GM12878 (cell line): Measurements from ENCODE around the gene MB. TPM values are rescaled to one million over a fixed set of nuclear protein-coding genes. Genes with fewer than 3 reads are reported as not detected.

Experiments
- ATAC-seq: fragments of 200-7000 bp; cut with Tn5 transposase; 3 replicates; pipeline ENCODE4 v1.9.1; 2020; ENCODE audit warnings: mild to moderate bottlenecking, moderate library complexity
- BruUV-seq: library from RNA; stranded (reverse); fragments of 400-500 nt; replicated peaks from 2 replicates; lab custom pipeline; 2021; lab: Mats Ljungman, UMichigan
- CTCF ChIA-PET: fragments of 300-600 bp; sonication (Branson Sonifier 250); formaldehyde crosslinking; extraction: SDS; loops from one replicate; lab custom pipeline; 2021; ENCODE audit warnings: inconsistent platforms; lab: Yijun Ruan, JAX
- POLR2A ChIA-PET: fragments of 350-600 bp; formaldehyde crosslinking; extraction: SDS; loops from one replicate; lab custom pipeline; 2021; ENCODE audit warnings: inconsistent platforms; lab: Charles Lee
- RAD21 ChIA-PET: fragments of 300-600 bp; sonication (Branson Sonifier 250); formaldehyde crosslinking; loops from one replicate; lab custom pipeline; 2023; ENCODE audit warnings: antibody characterized with exemption; ENCODE audit not compliant: unreplicated experiment; lab: Charles Lee
- SMC1A ChIA-PET: fragments of 300-600 bp; sonication (Branson Sonifier 250); formaldehyde crosslinking; loops from one replicate; lab custom pipeline; 2023; ENCODE audit not compliant: unreplicated experiment, uncharacterized antibody; lab: Charles Lee
- DNase-seq: peaks from one replicate; pipeline ENCODE4 v3.0.0-alpha.2; 2011; ENCODE audit warnings: low read depth, low spot score
- FAIRE-seq: peaks from 3 replicates; lab custom pipeline; 2011; peaks lifted over from hg19 to GRCh38; lab: Jason Lieb, UNC
- H2AFZ ChIP-seq: 2 replicates; pipeline ENCODE4 v1.6.0; 2011; ENCODE audit warnings: low read depth, low read length, control low read depth; ENCODE audit not compliant: control insufficient read depth
- H3K27ac ChIP-seq: 2 replicates; pipeline ENCODE4 v1.5.1; 2011; ENCODE audit warnings: control low read depth; ENCODE audit not compliant: control insufficient read depth, insufficient read depth
- H3K27me3 ChIP-seq, 2 experiments: replicated peaks in 1 of 2; 2 replicates each; pipeline versions ENCODE4 v1.6.0 to v1.6.1; 2011; ENCODE audit warnings: low read length in 1 of 2; ENCODE audit not compliant: control insufficient read depth in 2 of 2, insufficient read depth in 2 of 2
- H3K36me3 ChIP-seq, 2 experiments: 2 replicates each; pipeline ENCODE4 v1.5.1; 2011; ENCODE audit warnings: low read length in 1 of 2; ENCODE audit not compliant: control insufficient read depth in 2 of 2, insufficient read depth in 2 of 2
- H3K4me1 ChIP-seq: 2 replicates; pipeline ENCODE4 v1.6.1; 2011; ENCODE audit warnings: mild to moderate bottlenecking, low read length, moderate library complexity, mixed read lengths; ENCODE audit not compliant: control insufficient read depth, insufficient read depth
- H3K4me2 ChIP-seq: 2 replicates; pipeline ENCODE4 v1.6.0; 2011; ENCODE audit warnings: control low read depth; ENCODE audit not compliant: control insufficient read depth, insufficient read depth
- H3K4me3 ChIP-seq: fragments of 200-600 bp; sonication (generic); 2 replicates; pipeline ENCODE4 v1.5.1; 2016
- H3K79me2 ChIP-seq: 2 replicates; pipeline ENCODE4 v1.6.0; 2011; ENCODE audit warnings: low read length; ENCODE audit not compliant: control insufficient read depth, insufficient read depth
- H3K9ac ChIP-seq: 2 replicates; pipeline ENCODE4 v1.8.0; 2011; ENCODE audit warnings: low read length, control low read depth, mixed read lengths; ENCODE audit not compliant: control insufficient read depth, insufficient read depth
- H3K9me3 ChIP-seq: replicated peaks from 3 replicates; pipeline ENCODE4 v1.5.1; 2011; ENCODE audit warnings: mild to moderate bottlenecking, low read length; ENCODE audit not compliant: control insufficient read depth, insufficient read depth
- H4K20me1 ChIP-seq: 2 replicates; pipeline ENCODE4 v1.6.0; 2011; ENCODE audit not compliant: control insufficient read depth, insufficient read depth
- BRCA1 ChIP-seq: IDR thresholded peaks from 2 replicates; pipeline ENCODE4 v1.6.1; 2011; ENCODE audit warnings: low read depth, low read length, improper control_type of control experiment
- HCFC1 ChIP-seq: fragments of 150-350 bp; IDR thresholded peaks from 2 replicates; pipeline ENCODE4 v1.6.1; 2014; ENCODE audit warnings: low read length
- HDAC2 ChIP-seq: fragments of 200-600 bp; sonication (generic); IDR thresholded peaks from 2 replicates; pipeline ENCODE4 v1.6.1; 2017
- NFIC ChIP-seq: IDR thresholded peaks from 2 replicates; pipeline ENCODE4 v1.6.1; 2012; ENCODE audit warnings: low read depth, mild to moderate bottlenecking, inconsistent platforms, low read length, moderate library complexity
- STAT1 ChIP-seq: fragments of 450-650 bp; conservative IDR thresholded peaks from 2 replicates; pipeline ENCODE4 v1.6.1; 2014; ENCODE audit warnings: antibody characterized with exemption, mild to moderate bottlenecking
- SUPT20H ChIP-seq: IDR thresholded peaks from 2 replicates; pipeline ENCODE4 v1.6.1; 2011; ENCODE audit warnings: low read depth, mild to moderate bottlenecking, low read length, moderate library complexity, borderline replicate concordance; ENCODE audit not compliant: control insufficient read depth
- WGBS: methylation state at CpG from one replicate; pipeline ENCODE4 v1.1.6; 2016; ENCODE audit warnings: low lambda C conversion rate; ENCODE audit not compliant: insufficient replicate concordance, insufficient coverage; ENCODE audit errors: missing lambda C conversion rate; 5-methylcytosine and 5-hydroxymethylcytosine counted together
- in situ Hi-C: fragments of 300-500 bp; cut with MboI; formaldehyde crosslinking; loops from 9 replicates; pipeline ENCODE4 v1.14.3; 2018; ENCODE audit warnings: mixed read lengths
- intact Hi-C: fragments of 100-400 bp; cut with micrococcal nuclease; formaldehyde crosslinking; loops from one replicate; pipeline ENCODE4 v1.14.2; 2022; ENCODE audit not compliant: unreplicated experiment
- polyA plus RNA-seq, 11 experiments: library from polyadenylated mRNA; depleted of rRNA in 4 of 11; unstranded in 6 of 11; stranded (reverse) in 5 of 11; fragments of >200 nt; fragmentation: Nextera tagmentation in 4 of 11; fragmentation: Illumina TruSeq in 1 of 11; extraction: Ambion mirVana in 4 of 11; extraction: Trizol in 1 of 11; gene quantifications; 1 replicate in 1 of 11; 2 replicates in 10 of 11; pipeline versions ENCODE4 v1.2.1 to v1.2.3, GENCODE V29; 2011 to 2016; ENCODE audit warnings: inconsistent platforms in 2 of 11, missing spikeins in 2 of 11, low read depth in 1 of 11
- total RNA-seq, 4 experiments: library from RNA; depleted of rRNA in 3 of 4; stranded (reverse); fragments of >200 nt in 3 of 4; fragmentation: Illumina TruSeq in 1 of 4; extraction: Trizol in 1 of 4; gene quantifications; 2 replicates each; pipeline versions ENCODE4 v1.2.1 to v1.2.3, GENCODE V29; 2013 to 2021
- TF ChIP-seq, protein P1 (sequence below): fragments of 450-650 bp; IDR thresholded peaks from 2 replicates; pipeline ENCODE4 v1.6.1; 2017; ENCODE audit warnings: mild to moderate bottlenecking, low read depth, inconsistent platforms; ENCODE audit not compliant: poor library complexity, severe bottlenecking
- TF ChIP-seq, protein P2 (sequence below): IDR thresholded peaks from 2 replicates; pipeline ENCODE4 v1.6.1; 2012; ENCODE audit warnings: low read depth, low read length, improper control_type of control experiment

Gene MB
- total and polyA plus RNA-seq, 10 of the 15 experiments (the other 5 are each of a cell fraction or from before 2014, with no cell fraction given), result 0.09 to 0.41 (median 0.23) TPM; not detected in 3

GRCh38 chr22:35580351-35581022, 36.6 kb downstream of the MB start:
- peaks cover 1 to 2% of the 10 kb centered on the region in 2 experiments; a peak in 1 of 4 replicates for H3K27me3 ChIP-seq
- no peaks in the 10 kb centered on the region for H3K36me3 ChIP-seq
- H3K4me3 ChIP-seq, result no peak overlapping the region
- DNase-seq (no peak), ATAC-seq (no peak), FAIRE-seq (no peak)
- no peaks in the 10 kb centered on the region for H3K4me1 ChIP-seq
- in situ Hi-C loops, result loop anchor here (5.0 kb wide), 1 partner anchor 228 kb away; no protein-coding TSS in a partner anchor
- ChIA-PET CTCF (interaction anchor here (3.1 to 6.7 kb wide), 2 partner anchors 170 to 229 kb away, joined by 10 to 91 read pairs; no protein-coding TSS in a partner anchor), POLR2A (no interaction called here), RAD21 (interaction anchor here (1.0 kb wide), 1 partner anchor 229 kb away, joined by 3 read pairs; no protein-coding TSS in a partner anchor), SMC1A (no interaction called here)
- WGBS, result 32% methylated on average over 10 of the region's 10 CpGs
- no TSS peak for BruUV-seq
- H3K9me3 ChIP-seq, result no peaks in the 10 kb centered on the region
- H3K27ac ChIP-seq, result no peak overlapping the region
- intact Hi-C loops, result loop anchor here (5.0 kb wide), 2 partner anchors 148 to 168 kb away; no protein-coding TSS in a partner anchor
- H2AFZ ChIP-seq, result no peak overlapping the region
- no peaks in the 10 kb centered on the region; the same call in 1 of the 2 replicates for H4K20me1 ChIP-seq
- H3K9ac ChIP-seq, result no peak overlapping the region
- TF ChIP-seq STAT1 (no peak), HCFC1 (no peak), NFIC (no peak), HDAC2 (no peak), SUPT20H (no peak), BRCA1 (no peak)
- TF ChIP-seq, protein P1, sequence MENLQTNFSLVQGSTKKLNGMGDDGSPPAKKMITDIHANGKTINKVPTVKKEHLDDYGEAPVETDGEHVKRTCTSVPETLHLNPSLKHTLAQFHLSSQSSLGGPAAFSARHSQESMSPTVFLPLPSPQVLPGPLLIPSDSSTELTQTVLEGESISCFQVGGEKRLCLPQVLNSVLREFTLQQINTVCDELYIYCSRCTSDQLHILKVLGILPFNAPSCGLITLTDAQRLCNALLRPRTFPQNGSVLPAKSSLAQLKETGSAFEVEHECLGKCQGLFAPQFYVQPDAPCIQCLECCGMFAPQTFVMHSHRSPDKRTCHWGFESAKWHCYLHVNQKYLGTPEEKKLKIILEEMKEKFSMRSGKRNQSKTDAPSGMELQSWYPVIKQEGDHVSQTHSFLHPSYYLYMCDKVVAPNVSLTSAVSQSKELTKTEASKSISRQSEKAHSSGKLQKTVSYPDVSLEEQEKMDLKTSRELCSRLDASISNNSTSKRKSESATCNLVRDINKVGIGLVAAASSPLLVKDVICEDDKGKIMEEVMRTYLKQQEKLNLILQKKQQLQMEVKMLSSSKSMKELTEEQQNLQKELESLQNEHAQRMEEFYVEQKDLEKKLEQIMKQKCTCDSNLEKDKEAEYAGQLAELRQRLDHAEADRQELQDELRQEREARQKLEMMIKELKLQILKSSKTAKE, result no peak
- TF ChIP-seq, protein P2, sequence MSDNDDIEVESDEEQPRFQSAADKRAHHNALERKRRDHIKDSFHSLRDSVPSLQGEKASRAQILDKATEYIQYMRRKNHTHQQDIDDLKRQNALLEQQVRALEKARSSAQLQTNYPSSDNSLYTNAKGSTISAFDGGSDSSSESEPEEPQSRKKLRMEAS, result no peak
- no peaks in the 10 kb centered on the region for H3K79me2 ChIP-seq
- no peak overlapping the region for H3K4me2 ChIP-seq
